Fibroblast of lung (primary cell): ENCODE data around the gene CTTNBP2NL. TPM values are rescaled to one million over a fixed set of nuclear protein-coding genes. Genes with fewer than 3 reads are reported as not detected.
"Not testable (repeated sequence)": the region's sequence is repeated elsewhere in the genome, so short reads cannot be mapped to it uniquely, and the experiment has no call there.

Experiments used
- DNase-seq, 2 donors: peaks; one replicate each; pipeline versions ENCODE4 v3.0.0 to v3.0.0-alpha.2; 2010; ENCODE audit warnings: low read depth in 2 of 2
- H2AFZ ChIP-seq: 2 replicates; pipeline ENCODE4 v1.5.1; 2012; ENCODE audit warnings: low read length, control low read depth, inconsistent platforms
- H3K27ac ChIP-seq: 2 replicates; pipeline ENCODE4 v1.5.1; 2011; ENCODE audit warnings: low read length, control low read depth; ENCODE audit not compliant: insufficient read depth
- H3K27me3 ChIP-seq: 2 replicates; pipeline ENCODE4 v1.5.1; 2011; ENCODE audit warnings: mild to moderate bottlenecking, low read length; ENCODE audit not compliant: control insufficient read depth, insufficient read depth
- H3K36me3 ChIP-seq: 2 replicates; pipeline ENCODE4 v1.5.1; 2011; ENCODE audit warnings: low read length; ENCODE audit not compliant: control insufficient read depth, insufficient read depth
- H3K4me1 ChIP-seq: 2 replicates; pipeline ENCODE4 v1.5.1; 2011; ENCODE audit warnings: low read length; ENCODE audit not compliant: control insufficient read depth, insufficient read depth; ENCODE audit errors: extremely low read depth
- H3K4me2 ChIP-seq: 2 replicates; pipeline ENCODE4 v1.5.1; 2011; ENCODE audit warnings: low read length, control low read depth; ENCODE audit not compliant: insufficient read depth; ENCODE audit errors: extremely low read depth
- H3K4me3 ChIP-seq, 4 experiments: fragments of 200-600 bp in 1 of 4; sonication (generic) in 1 of 4; replicated peaks in 1 of 4; 2 replicates each; pipeline ENCODE4 v1.5.1; 2011 to 2016; ENCODE audit warnings: low read length in 4 of 4, low read depth in 3 of 4, mild to moderate bottlenecking in 3 of 4, control low read depth in 2 of 4, inconsistent platforms in 1 of 4, mixed read lengths in 1 of 4; ENCODE audit not compliant: insufficient read depth in 1 of 4; ENCODE audit errors: control extremely low read depth in 1 of 4
- H3K79me2 ChIP-seq: 2 replicates; pipeline ENCODE4 v1.5.1; 2012; ENCODE audit warnings: mild to moderate bottlenecking, low read length, inconsistent platforms; ENCODE audit not compliant: control insufficient read depth, insufficient read depth
- H3K9ac ChIP-seq: 2 replicates; pipeline ENCODE4 v1.5.1; 2011; ENCODE audit warnings: mild to moderate bottlenecking, low read length, control low read depth; ENCODE audit not compliant: insufficient read depth
- H3K9me3 ChIP-seq: 2 replicates; pipeline ENCODE4 v1.5.1; 2012; ENCODE audit warnings: low read depth, low read length; ENCODE audit not compliant: control insufficient read depth, insufficient read depth
- H4K20me1 ChIP-seq: 2 replicates; pipeline ENCODE4 v1.5.1; 2011; ENCODE audit warnings: low read length; ENCODE audit not compliant: control insufficient read depth, insufficient read depth; ENCODE audit errors: extremely low read depth
- CTCF ChIP-seq, 2 donors: IDR thresholded peaks in 1 of 2; conservative IDR thresholded peaks in 1 of 2; 1 replicate in 1 of 2; 2 replicates in 1 of 2; pipeline ENCODE4 v1.5.1; 2011 to 2012; ENCODE audit warnings: low read length in 2 of 2, control low read depth in 1 of 2, inconsistent platforms in 1 of 2, low read depth in 1 of 2, mild to moderate bottlenecking in 1 of 2
- EZH2 ChIP-seq: IDR thresholded peaks from 2 replicates; pipeline ENCODE4 v1.5.1; 2012; ENCODE audit warnings: low read length, control low read depth, mild to moderate bottlenecking; ENCODE audit errors: missing control alignments
- polyA plus RNA-seq, 2 donors: library from polyadenylated mRNA; depleted of rRNA in 1 of 2; stranded (reverse) in 1 of 2; unstranded in 1 of 2; fragments of >200 nt; gene quantifications; 2 replicates each; pipeline ENCODE4 v1.2.1, GENCODE V29; 2011 to 2012; ENCODE audit warnings: missing spikeins in 1 of 2
- total RNA-seq: library from RNA; depleted of rRNA; stranded (reverse); fragments of >200 nt; gene quantifications from 2 replicates; pipeline ENCODE4 v1.2.1, GENCODE V29; 2014

Gene CTTNBP2NL
- total and polyA plus RNA-seq, 2 donors (not counting 1 experiment from before 2014, with no cell fraction given) = 18.5 to 26.8 TPM

GRCh38 chr1:112389689-112390088, 6.3 kb upstream of the CTTNBP2NL start:
- no peak overlapping the region for H2AFZ ChIP-seq
- no peaks in the 10 kb centered on the region for H3K36me3 ChIP-seq
- no peaks in the 10 kb centered on the region for H3K79me2 ChIP-seq
- H3K27ac ChIP-seq = no peak overlapping the region
- no peak overlapping the region for H3K9ac ChIP-seq
- H3K4me2 ChIP-seq = no peak overlapping the region
- TF ChIP-seq EZH2 = no peak
- TF ChIP-seq CTCF (conservative IDR thresholded peaks at IDR 0.05 in 1 of 2, IDR thresholded peaks at IDR 0.05 in 1 of 2; ENCODE audit: low read depth in 1 of 2, low read length in 2 of 2) = no peak
- H3K4me3 ChIP-seq = no peak overlapping the region
- DNase-seq = peak in 1 of 2 donors; percentile 37
- no peaks in the 10 kb centered on the region for H3K9me3 ChIP-seq
- peaks cover 7% of the 10 kb centered on the region for H3K4me1 ChIP-seq
- H4K20me1 ChIP-seq = no peaks in the 10 kb centered on the region
- no peaks in the 10 kb centered on the region for H3K27me3 ChIP-seq

DNA sequence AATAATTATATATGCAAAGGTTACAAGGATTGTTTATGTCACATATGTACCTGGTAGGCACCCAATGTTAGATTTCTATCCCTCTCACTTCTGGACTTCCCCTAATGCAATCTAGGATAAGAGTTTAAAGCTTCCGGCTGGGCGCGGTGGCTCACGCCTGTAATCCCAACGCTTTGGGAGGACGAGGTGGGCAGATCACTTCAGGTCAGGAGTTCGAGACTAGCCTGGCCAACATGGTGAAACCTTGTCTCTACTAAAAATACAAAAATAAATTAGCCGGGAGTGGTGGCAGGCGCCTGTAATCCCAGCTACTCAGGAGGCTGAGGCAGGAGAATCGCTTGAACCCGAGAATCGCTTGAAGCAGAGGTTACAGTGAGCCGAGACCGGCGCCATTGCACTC, 5.7 kb upstream of the CTTNBP2NL start:
- not testable (repeated sequence) for H3K36me3 ChIP-seq, H3K27me3 ChIP-seq, H4K20me1 ChIP-seq, H3K9me3 ChIP-seq, H3K27ac ChIP-seq, H3K9ac ChIP-seq, H3K79me2 ChIP-seq, DNase-seq
- Histone ChIP-seq H3K4me2 (peak overlapping the region; percentile 62), H2AFZ (peak overlapping the region; percentile 60), H3K4me3 (peak overlapping the region in 1 of 4 experiments; percentile 57), H3K4me1 (peaks cover 12% of the 10 kb centered on the region)

- Histone ChIP-seq H3K4me2 (peak overlapping the region; percentile 97), H3K27ac (peak overlapping the region; percentile 61), H3K36me3 (no peaks in the 10 kb centered on the region), H2AFZ (peak overlapping the region; percentile 78), H3K9ac (no peak overlapping the region), H3K79me2 (no peaks in the 10 kb centered on the region), H3K4me3 (peak overlapping the region; percentile 25 to 57 (median 35)), H3K9me3 (no peaks in the 10 kb centered on the region), H4K20me1 (no peaks in the 10 kb centered on the region), H3K4me1 (peaks cover 14% of the 10 kb centered on the region), H3K27me3 (no peaks in the 10 kb centered on the region)
- DNase-seq = peak; percentile 85 to 95
- TF ChIP-seq CTCF (conservative IDR thresholded peaks at IDR 0.05 in 1 of 2, IDR thresholded peaks at IDR 0.05 in 1 of 2; ENCODE audit: low read depth in 1 of 2, low read length in 2 of 2) (peak; percentile 91 to 93), EZH2 (no peak)
These were observed 5.0 kb upstream of the CTTNBP2NL start for GRCh38 chr1:112390775-112391602.
